HL-60 (cell line): ENCODE data around the gene IL1RAPL2.

Experiments used
- DNase-seq, 2 experiments: peaks; one replicate each; pipeline ENCODE4 v3.0.0-alpha.2; 2010 to 2020; ENCODE audit warnings: low read depth in 1 of 2, low spot score in 1 of 2
- H3K27ac ChIP-seq: fragments of 250-450 bp; sonication (Bioruptor Pico); replicated peaks from 2 replicates; pipeline ENCODE4 v1.5.1; 2020; ENCODE audit warnings: mild to moderate bottlenecking, moderate library complexity
- H3K27me3 ChIP-seq: fragments of 250-450 bp; sonication (Bioruptor Pico); 2 replicates; pipeline ENCODE4 v1.5.1; 2021; ENCODE audit warnings: mild to moderate bottlenecking, moderate library complexity; ENCODE audit not compliant: insufficient read depth, poor library complexity, severe bottlenecking
- H3K4me3 ChIP-seq: replicated peaks from 2 replicates; pipeline ENCODE4 v1.5.1; 2011; ENCODE audit warnings: mild to moderate bottlenecking, control low read depth, low read length; ENCODE audit not compliant: insufficient read depth
- GABPA ChIP-seq: IDR thresholded peaks from 2 replicates; pipeline ENCODE4 v1.6.1; 2012; ENCODE audit warnings: low read depth
- POLR2AphosphoS5 ChIP-seq: IDR thresholded peaks from 2 replicates; pipeline ENCODE4 v1.6.1; 2012; ENCODE audit warnings: low read depth
- SPI1 ChIP-seq: IDR thresholded peaks from 2 replicates; pipeline ENCODE4 v1.6.1; 2012; ENCODE audit warnings: low read depth, mild to moderate bottlenecking, borderline replicate concordance
- TF ChIP-seq, protein P1 (sequence below): IDR thresholded peaks from one replicate; pipeline ENCODE4 v1.5.1; 2011; ENCODE audit warnings: low read length, control low read depth, inconsistent platforms; ENCODE audit not compliant: insufficient read depth
- TF ChIP-seq, protein P2 (sequence below): IDR thresholded peaks from 2 replicates; pipeline ENCODE4 v1.6.1; 2012; ENCODE audit warnings: low read depth; ENCODE audit not compliant: insufficient replicate concordance

IL1RAPL2 gene

GRCh38 chrX:105168577-105168976 lies 602.6 kb downstream of the IL1RAPL2 start:
- TF ChIP-seq, protein P1, sequence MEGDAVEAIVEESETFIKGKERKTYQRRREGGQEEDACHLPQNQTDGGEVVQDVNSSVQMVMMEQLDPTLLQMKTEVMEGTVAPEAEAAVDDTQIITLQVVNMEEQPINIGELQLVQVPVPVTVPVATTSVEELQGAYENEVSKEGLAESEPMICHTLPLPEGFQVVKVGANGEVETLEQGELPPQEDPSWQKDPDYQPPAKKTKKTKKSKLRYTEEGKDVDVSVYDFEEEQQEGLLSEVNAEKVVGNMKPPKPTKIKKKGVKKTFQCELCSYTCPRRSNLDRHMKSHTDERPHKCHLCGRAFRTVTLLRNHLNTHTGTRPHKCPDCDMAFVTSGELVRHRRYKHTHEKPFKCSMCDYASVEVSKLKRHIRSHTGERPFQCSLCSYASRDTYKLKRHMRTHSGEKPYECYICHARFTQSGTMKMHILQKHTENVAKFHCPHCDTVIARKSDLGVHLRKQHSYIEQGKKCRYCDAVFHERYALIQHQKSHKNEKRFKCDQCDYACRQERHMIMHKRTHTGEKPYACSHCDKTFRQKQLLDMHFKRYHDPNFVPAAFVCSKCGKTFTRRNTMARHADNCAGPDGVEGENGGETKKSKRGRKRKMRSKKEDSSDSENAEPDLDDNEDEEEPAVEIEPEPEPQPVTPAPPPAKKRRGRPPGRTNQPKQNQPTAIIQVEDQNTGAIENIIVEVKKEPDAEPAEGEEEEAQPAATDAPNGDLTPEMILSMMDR = no peak
- TF ChIP-seq POLR2AphosphoS5 (no peak), SPI1 (no peak), GABPA (no peak)
- TF ChIP-seq, protein P2, sequence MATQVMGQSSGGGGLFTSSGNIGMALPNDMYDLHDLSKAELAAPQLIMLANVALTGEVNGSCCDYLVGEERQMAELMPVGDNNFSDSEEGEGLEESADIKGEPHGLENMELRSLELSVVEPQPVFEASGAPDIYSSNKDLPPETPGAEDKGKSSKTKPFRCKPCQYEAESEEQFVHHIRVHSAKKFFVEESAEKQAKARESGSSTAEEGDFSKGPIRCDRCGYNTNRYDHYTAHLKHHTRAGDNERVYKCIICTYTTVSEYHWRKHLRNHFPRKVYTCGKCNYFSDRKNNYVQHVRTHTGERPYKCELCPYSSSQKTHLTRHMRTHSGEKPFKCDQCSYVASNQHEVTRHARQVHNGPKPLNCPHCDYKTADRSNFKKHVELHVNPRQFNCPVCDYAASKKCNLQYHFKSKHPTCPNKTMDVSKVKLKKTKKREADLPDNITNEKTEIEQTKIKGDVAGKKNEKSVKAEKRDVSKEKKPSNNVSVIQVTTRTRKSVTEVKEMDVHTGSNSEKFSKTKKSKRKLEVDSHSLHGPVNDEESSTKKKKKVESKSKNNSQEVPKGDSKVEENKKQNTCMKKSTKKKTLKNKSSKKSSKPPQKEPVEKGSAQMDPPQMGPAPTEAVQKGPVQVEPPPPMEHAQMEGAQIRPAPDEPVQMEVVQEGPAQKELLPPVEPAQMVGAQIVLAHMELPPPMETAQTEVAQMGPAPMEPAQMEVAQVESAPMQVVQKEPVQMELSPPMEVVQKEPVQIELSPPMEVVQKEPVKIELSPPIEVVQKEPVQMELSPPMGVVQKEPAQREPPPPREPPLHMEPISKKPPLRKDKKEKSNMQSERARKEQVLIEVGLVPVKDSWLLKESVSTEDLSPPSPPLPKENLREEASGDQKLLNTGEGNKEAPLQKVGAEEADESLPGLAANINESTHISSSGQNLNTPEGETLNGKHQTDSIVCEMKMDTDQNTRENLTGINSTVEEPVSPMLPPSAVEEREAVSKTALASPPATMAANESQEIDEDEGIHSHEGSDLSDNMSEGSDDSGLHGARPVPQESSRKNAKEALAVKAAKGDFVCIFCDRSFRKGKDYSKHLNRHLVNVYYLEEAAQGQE = no peak
- Histone ChIP-seq H3K27me3 (no peaks in the 10 kb centered on the region), H3K27ac (no peak overlapping the region), H3K4me3 (no peak overlapping the region)
- no peak for DNase-seq

GRCh38 chrX:105173071-105173470 lies 607.1 kb downstream of the IL1RAPL2 start:
- H3K27ac ChIP-seq = no peak overlapping the region
- no peaks in the 10 kb centered on the region for H3K27me3 ChIP-seq
- TF ChIP-seq GABPA (no peak), POLR2AphosphoS5 (no peak), SPI1 (no peak)
- TF ChIP-seq, protein P2 = no peak
- TF ChIP-seq, protein P1 = no peak
- no peak for DNase-seq
- H3K4me3 ChIP-seq = no peak overlapping the region

GRCh38 chrX:105179644-105180043 lies 613.6 kb downstream of the IL1RAPL2 start:
- Histone ChIP-seq H3K4me3 (no peak overlapping the region), H3K27me3 (no peaks in the 10 kb centered on the region), H3K27ac (no peak overlapping the region)
- no peak for TF ChIP-seq SPI1
- TF ChIP-seq, protein P1 = no peak
- no peak for DNase-seq

- Histone ChIP-seq H3K4me3 (no peak overlapping the region), H3K27ac (no peak overlapping the region), H3K27me3 (no peaks in the 10 kb centered on the region)
- DNase-seq = no peak
- TF ChIP-seq POLR2AphosphoS5 (no peak), GABPA (no peak), SPI1 (no peak)
- TF ChIP-seq, protein P2 = no peak
- TF ChIP-seq, protein P1 = no peak
Measured at GRCh38 chrX:105189093-105189492, 623.1 kb downstream of the IL1RAPL2 start.
